Mononuclear cell (primary cell): ENCODE data around the gene SGK1. TPM values are rescaled to one million over a fixed set of nuclear protein-coding genes. Genes with fewer than 3 reads are reported as not detected.

Experiments used
- H3K27me3 ChIP-seq: 2 replicates; pipeline ENCODE4 v1.6.0; 2011; ENCODE audit warnings: low read length, control low read depth; ENCODE audit not compliant: insufficient read depth
- H3K4me1 ChIP-seq: 2 replicates; pipeline ENCODE4 v1.5.1; 2011; ENCODE audit warnings: mild to moderate bottlenecking, low read length, control low read depth; ENCODE audit not compliant: insufficient read depth
- H3K4me3 ChIP-seq: 2 replicates; pipeline ENCODE4 v1.5.1; 2011; ENCODE audit warnings: mild to moderate bottlenecking, low read length, moderate library complexity
- H3K9me3 ChIP-seq: 2 replicates; pipeline ENCODE4 v1.5.1; 2011; ENCODE audit warnings: low read depth, mild to moderate bottlenecking, control low read depth, low read length
- total RNA-seq: library from RNA; depleted of rRNA; stranded (reverse); fragments of >200 nt; gene quantifications from one replicate; pipeline ENCODE4 v1.2.3, GENCODE V29; 2012

Gene SGK1
- total RNA-seq: 1,288 TPM

GRCh38 chr6:134317471-134318131 lies at the start of gene SGK1:
SGK1 (minus strand) TSS chr6:134318112; CDS start chr6:134317460, 652 bp downstream.
- Histone ChIP-seq H3K27me3 (peaks cover 41% of the 10 kb centered on the region), H3K4me1 (peaks cover 10% of the 10 kb centered on the region), H3K9me3 (peaks cover 13% of the 10 kb centered on the region), H3K4me3 (peak within 1 kb of the TSS; percentile 25)

GRCh38 chr6:134363323-134364039 lies 45.6 kb upstream of the SGK1 start:
- Histone ChIP-seq H3K4me1 (peaks cover 3% of the 10 kb centered on the region), H3K27me3 (no peaks in the 10 kb centered on the region), H3K4me3 (no peak overlapping the region), H3K9me3 (no peaks in the 10 kb centered on the region)

GRCh38 chr6:134361011-134361410 lies 43.1 kb upstream of the SGK1 start:
- Histone ChIP-seq H3K4me3 (no peak overlapping the region), H3K27me3 (no peaks in the 10 kb centered on the region), H3K9me3 (no peaks in the 10 kb centered on the region)

GRCh38 chr6:134359302-134359701 lies 41.4 kb upstream of the SGK1 start:
- no peaks in the 10 kb centered on the region for H3K9me3 ChIP-seq
- peaks cover 7% of the 10 kb centered on the region for H3K4me1 ChIP-seq
- H3K27me3 ChIP-seq: no peaks in the 10 kb centered on the region
- no peak overlapping the region for H3K4me3 ChIP-seq

More at GRCh38 chr6:134361011-134361410, 43.1 kb upstream of the SGK1 start:
- H3K4me1 ChIP-seq: peaks cover 7% of the 10 kb centered on the region

- Histone ChIP-seq H3K4me1 (peaks cover 7% of the 10 kb centered on the region), H3K4me3 (no peak overlapping the region), H3K9me3 (no peaks in the 10 kb centered on the region), H3K27me3 (no peaks in the 10 kb centered on the region)
Observed at GRCh38 chr6:134358320-134358719, 40.4 kb upstream of the SGK1 start.

- Histone ChIP-seq H3K27me3 (no peaks in the 10 kb centered on the region), H3K9me3 (no peaks in the 10 kb centered on the region), H3K4me1 (peaks cover 8% of the 10 kb centered on the region), H3K4me3 (no peak overlapping the region)
Observed at GRCh38 chr6:134357022-134357487, 39.1 kb upstream of the SGK1 start.

GRCh38 chr6:134356405-134356804 lies 38.5 kb upstream of the SGK1 start:
- Histone ChIP-seq H3K27me3 (no peaks in the 10 kb centered on the region), H3K9me3 (no peaks in the 10 kb centered on the region), H3K4me1 (peaks cover 15% of the 10 kb centered on the region), H3K4me3 (no peak overlapping the region)

GRCh38 chr6:134352786-134353480 lies 35.0 kb upstream of the SGK1 start:
- Histone ChIP-seq H3K4me1 (peaks cover 10% of the 10 kb centered on the region), H3K4me3 (no peak overlapping the region), H3K9me3 (no peaks in the 10 kb centered on the region), H3K27me3 (no peaks in the 10 kb centered on the region)

GRCh38 chr6:134351615-134352474 lies 33.9 kb upstream of the SGK1 start:
- H3K4me3 ChIP-seq: no peak overlapping the region
- H3K9me3 ChIP-seq: no peaks in the 10 kb centered on the region
- H3K27me3 ChIP-seq: no peaks in the 10 kb centered on the region
- H3K4me1 ChIP-seq: peaks cover 13% of the 10 kb centered on the region

GRCh38 chr6:134347885-134348805 lies 30.2 kb upstream of the SGK1 start:
- Histone ChIP-seq H3K4me1 (peaks cover 29% of the 10 kb centered on the region), H3K27me3 (no peaks in the 10 kb centered on the region), H3K4me3 (no peak overlapping the region), H3K9me3 (no peaks in the 10 kb centered on the region)

- Histone ChIP-seq H3K4me1 (peaks cover 27% of the 10 kb centered on the region), H3K9me3 (no peaks in the 10 kb centered on the region), H3K4me3 (no peak overlapping the region), H3K27me3 (no peaks in the 10 kb centered on the region)
Observed at GRCh38 chr6:134346932-134347545, 29.1 kb upstream of the SGK1 start.

- Histone ChIP-seq H3K4me3 (no peak overlapping the region), H3K9me3 (no peaks in the 10 kb centered on the region), H3K27me3 (no peaks in the 10 kb centered on the region), H3K4me1 (peaks cover 24% of the 10 kb centered on the region)
Observed at GRCh38 chr6:134345789-134346188, 27.9 kb upstream of the SGK1 start.

- Histone ChIP-seq H3K27me3 (no peaks in the 10 kb centered on the region), H3K9me3 (no peaks in the 10 kb centered on the region), H3K4me1 (peaks cover 43% of the 10 kb centered on the region), H3K4me3 (no peak overlapping the region)
Observed at GRCh38 chr6:134343066-134343465, 25.2 kb upstream of the SGK1 start.
